HG03432 (cell line): Measurements from ENCODE around the gene MT1A.

Experiments
- ATAC-seq: cut with Tn5 transposase; IDR thresholded peaks from one replicate; pipeline ENCODE4 v1.9.1; 2021; ENCODE audit warnings: mild to moderate bottlenecking, moderate library complexity; ENCODE audit not compliant: unreplicated experiment

The MT1A gene

GRCh38 chr16:56675685-56676210 lies 37.3 kb downstream of the MT1A start:
- no peak for ATAC-seq

GRCh38 chr16:56677474-56677873 lies 39.0 kb downstream of the MT1A start:
- no peak for ATAC-seq

GRCh38 chr16:56679078-56679730 lies 40.7 kb downstream of the MT1A start:
- no peak for ATAC-seq

- ATAC-seq, result no peak
Observed at GRCh38 chr16:56679818-56680217, 41.4 kb downstream of the MT1A start.

- ATAC-seq, result peak; percentile 100
Observed at GRCh38 chr16:56681939-56682702, 43.7 kb downstream of the MT1A start, which contains the start of gene MT1X. TSS of gene MT1X (plus strand) at chr16:56682470. CDS start at chr16:56682541, 71 bp downstream.

GRCh38 chr16:56682703-56683397 lies 44.4 kb downstream of the MT1A start:
- no peak for ATAC-seq

GRCh38 chr16:56683424-56684172 lies 45.1 kb downstream of the MT1A start:
- ATAC-seq, result no peak

GRCh38 chr16:56684256-56684925 lies 45.9 kb downstream of the MT1A start:
- ATAC-seq, result no peak

- no peak for ATAC-seq
Observed at GRCh38 chr16:56684926-56685590, 46.6 kb downstream of the MT1A start.

GRCh38 chr16:56686758-56687157 lies 48.3 kb downstream of the MT1A start:
- ATAC-seq, result no peak

GRCh38 chr16:56688762-56689161 lies 50.3 kb downstream of the MT1A start:
- no peak for ATAC-seq

GRCh38 chr16:56689171-56689570 lies 50.7 kb downstream of the MT1A start:
- no peak for ATAC-seq
